ENCODE measurements around the gene CACNG6. TPM values are rescaled to one million over a fixed set of nuclear protein-coding genes. Genes with fewer than 3 reads are reported as not detected.

The CACNG6 gene
- total RNA-seq, 1 donor: under 0.01 TPM

DNA sequence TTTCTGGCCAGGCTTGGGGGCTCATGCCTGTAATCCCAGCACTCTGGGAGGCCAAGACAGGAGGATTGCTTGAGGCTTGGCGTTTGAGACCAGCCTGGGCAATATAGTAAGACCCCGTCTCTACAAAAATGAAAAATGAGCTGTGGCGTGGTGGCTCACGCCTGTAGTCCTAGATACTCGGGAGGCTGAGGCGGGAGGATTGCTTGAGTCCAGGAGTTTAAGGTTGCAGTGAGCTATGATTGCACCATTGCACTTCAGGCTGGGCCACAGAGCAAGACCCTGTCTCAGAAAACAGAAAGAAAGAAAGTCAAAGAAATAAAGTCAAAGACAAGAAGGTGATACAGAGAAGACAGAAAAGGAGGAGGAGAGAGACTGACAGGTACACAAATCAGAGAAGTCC lies 2.5 kb upstream of the CACNG6 start:
- TF ChIP-seq, protein P1, sequence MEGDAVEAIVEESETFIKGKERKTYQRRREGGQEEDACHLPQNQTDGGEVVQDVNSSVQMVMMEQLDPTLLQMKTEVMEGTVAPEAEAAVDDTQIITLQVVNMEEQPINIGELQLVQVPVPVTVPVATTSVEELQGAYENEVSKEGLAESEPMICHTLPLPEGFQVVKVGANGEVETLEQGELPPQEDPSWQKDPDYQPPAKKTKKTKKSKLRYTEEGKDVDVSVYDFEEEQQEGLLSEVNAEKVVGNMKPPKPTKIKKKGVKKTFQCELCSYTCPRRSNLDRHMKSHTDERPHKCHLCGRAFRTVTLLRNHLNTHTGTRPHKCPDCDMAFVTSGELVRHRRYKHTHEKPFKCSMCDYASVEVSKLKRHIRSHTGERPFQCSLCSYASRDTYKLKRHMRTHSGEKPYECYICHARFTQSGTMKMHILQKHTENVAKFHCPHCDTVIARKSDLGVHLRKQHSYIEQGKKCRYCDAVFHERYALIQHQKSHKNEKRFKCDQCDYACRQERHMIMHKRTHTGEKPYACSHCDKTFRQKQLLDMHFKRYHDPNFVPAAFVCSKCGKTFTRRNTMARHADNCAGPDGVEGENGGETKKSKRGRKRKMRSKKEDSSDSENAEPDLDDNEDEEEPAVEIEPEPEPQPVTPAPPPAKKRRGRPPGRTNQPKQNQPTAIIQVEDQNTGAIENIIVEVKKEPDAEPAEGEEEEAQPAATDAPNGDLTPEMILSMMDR (IDR thresholded peaks at IDR 0.05; ENCODE audit: insufficient read depth, low read depth, low read length): no peak
- DNase-seq (ENCODE audit: low read depth): no peak
- H3K4me3 ChIP-seq (ENCODE audit: low read depth, low read length): no peak overlapping the region

DNA sequence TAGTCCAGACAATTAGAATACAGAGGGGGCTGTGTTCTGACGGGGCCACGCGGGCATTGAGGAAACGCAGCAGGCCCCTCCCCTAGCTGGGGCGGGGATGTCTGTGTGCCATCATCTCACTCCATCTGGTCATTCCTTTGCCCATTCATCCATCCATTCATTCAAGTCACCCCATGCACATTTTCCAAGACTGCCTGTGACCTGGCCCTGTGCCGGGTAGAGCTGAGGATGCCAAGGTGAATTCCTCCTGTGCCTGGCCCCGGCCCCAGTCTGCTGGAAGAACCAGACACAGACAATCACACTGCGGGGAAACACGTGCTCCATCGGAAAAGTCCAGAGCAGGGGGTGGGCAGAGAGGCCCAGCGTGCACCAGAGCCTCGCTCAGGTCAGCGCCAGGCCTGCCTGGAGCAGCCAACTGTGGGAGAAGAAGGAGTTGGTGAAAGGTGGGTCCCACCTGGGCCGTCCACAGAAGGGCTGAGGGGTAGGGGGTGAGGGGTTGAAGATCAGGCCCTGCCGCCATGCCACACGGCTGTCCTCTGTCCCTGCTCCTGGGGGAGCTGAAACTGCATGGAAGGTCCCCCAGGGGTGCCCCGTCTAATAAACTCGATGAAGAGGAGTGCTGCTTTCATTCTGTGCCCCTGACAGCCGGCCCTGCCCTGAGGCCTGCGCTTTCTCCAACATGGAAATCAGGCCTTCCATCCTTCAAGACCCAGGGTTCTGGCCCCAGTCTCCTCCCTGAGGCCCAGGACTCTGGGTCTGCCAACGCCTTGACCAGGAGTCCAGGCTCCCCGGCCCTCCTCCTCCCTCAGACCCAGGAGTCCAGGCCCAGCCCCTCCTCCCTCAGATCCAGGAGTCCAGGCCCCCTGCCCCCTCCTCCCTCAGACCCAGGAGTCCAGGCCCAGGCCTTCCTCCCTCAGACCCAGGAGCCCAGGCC lies 1.6 kb upstream of the CACNG6 start:
- TF ChIP-seq, protein P1 (IDR thresholded peaks at IDR 0.05; ENCODE audit: insufficient read depth, low read depth, low read length): no peak
- no peak for DNase-seq (ENCODE audit: low read depth)

DNA sequence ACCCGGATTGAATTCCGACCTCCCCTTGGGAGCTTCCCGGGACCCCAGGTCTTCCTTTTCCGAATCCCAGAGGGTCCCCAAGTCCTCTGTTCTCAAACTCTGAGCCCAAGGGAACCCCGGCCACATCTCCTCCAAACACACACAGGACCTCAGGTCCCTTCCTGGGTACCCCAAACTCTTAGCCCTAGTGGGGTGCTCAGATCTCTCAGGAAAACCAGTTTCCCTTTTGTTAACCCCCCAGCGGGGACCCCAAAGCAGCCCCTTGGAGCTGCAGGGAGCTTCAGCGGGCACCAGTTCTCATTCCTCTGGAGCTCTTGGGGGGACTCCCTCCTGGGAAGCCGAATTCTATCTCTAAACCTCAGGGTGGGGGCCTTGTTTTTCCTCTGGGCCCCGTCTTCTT lies 774 bp downstream of the CACNG6 start:
- no peak for DNase-seq (ENCODE audit: low read depth)

More for the DNA sequence above, 1.6 kb upstream of the CACNG6 start:
- H3K4me3 ChIP-seq (ENCODE audit: low read depth, low read length): no peak overlapping the region

DNA sequence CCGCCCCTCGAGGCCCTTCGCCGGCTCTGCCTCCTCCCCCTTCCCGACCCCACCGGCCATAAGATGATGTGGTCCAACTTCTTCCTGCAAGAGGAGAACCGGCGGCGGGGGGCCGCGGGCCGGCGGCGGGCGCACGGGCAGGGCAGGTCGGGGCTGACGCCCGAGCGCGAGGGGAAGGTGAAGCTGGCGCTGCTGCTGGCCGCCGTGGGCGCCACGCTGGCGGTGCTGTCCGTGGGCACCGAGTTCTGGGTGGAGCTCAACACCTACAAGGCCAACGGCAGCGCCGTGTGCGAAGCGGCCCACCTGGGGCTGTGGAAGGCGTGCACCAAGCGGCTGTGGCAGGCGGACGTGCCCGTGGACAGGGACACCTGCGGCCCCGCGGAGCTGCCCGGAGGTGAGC lies 1.4 kb downstream of the CACNG6 start:
- TF ChIP-seq, protein P1 (IDR thresholded peaks at IDR 0.05; ENCODE audit: insufficient read depth, low read depth, low read length): no peak
- no peak overlapping the region for H3K4me3 ChIP-seq (ENCODE audit: low read depth, low read length)
- no peak for DNase-seq (ENCODE audit: low read depth)

More for the DNA sequence above, 774 bp downstream of the CACNG6 start:
- TF ChIP-seq, protein P1 (IDR thresholded peaks at IDR 0.05; ENCODE audit: insufficient read depth, low read depth, low read length): no peak
- peak overlapping the region; percentile 54 for H3K4me3 ChIP-seq (ENCODE audit: low read depth, low read length)

DNA sequence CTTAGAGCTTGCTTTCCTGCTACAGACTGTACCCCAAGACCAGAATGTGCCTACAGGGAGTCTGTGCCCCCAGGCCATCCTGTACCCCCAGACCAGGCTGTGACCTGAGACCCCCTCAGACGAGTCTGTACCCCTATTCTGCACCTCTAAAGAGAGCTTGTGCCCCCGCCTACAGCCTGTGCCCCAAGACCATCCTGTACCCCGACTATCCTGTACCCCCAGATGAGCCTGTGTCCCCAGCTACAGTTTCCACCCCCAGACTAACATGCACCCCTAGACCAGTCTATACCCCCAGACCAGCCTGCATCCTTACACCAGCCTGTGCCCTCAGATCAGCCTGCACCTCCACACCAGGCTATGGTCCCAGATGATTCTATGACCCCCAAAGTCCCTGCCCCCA lies 2.0 kb downstream of the CACNG6 start:
- TF ChIP-seq, protein P1 (IDR thresholded peaks at IDR 0.05; ENCODE audit: insufficient read depth, low read depth, low read length): no peak
- no peak for DNase-seq (ENCODE audit: low read depth)
- no peak overlapping the region for H3K4me3 ChIP-seq (ENCODE audit: low read depth, low read length)

DNA sequence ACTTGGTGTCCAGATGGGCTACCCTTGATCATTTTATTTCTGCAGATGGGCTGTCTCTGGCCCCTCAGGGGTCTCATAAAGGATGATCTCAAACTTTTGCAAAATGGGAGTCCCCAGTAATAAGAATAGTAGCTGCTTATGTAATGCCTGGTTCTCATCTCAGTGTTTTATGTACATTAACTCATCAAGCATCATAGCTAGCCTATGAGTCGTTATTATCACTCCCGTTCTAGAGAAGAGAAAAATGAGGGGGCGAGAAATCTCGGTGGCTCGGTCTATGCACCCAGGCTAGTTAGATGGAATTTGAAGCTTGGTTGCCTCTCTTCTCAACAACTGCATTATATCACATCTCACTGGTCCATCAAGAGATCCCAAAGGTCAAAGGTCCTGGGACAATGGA lies 3.4 kb downstream of the CACNG6 start:
- H3K4me3 ChIP-seq (ENCODE audit: low read depth, low read length): no peak overlapping the region
- TF ChIP-seq, protein P1 (IDR thresholded peaks at IDR 0.05; ENCODE audit: insufficient read depth, low read depth, low read length): no peak
- DNase-seq (ENCODE audit: low read depth): no peak

All from fibroblast of villous mesenchyme (primary cell).